SU-DHL-6 (cell line): ENCODE results near the gene ANGPTL3.

Source experiments
- EZH2phosphoT487 ChIP-seq: fragments of 200-600 bp; sonication (generic), shearing (Covaris generic); conservative IDR thresholded peaks from 2 replicates; pipeline ENCODE4 v1.6.1; 2018; ENCODE audit warnings: mild to moderate bottlenecking, antibody characterized with exemption, low read length, moderate library complexity, mixed read lengths
- TF ChIP-seq, protein P1 (sequence below): fragments of 200-600 bp; sonication (generic); IDR thresholded peaks from one replicate; pipeline ENCODE4 v1.5.1; 2017; ENCODE audit warnings: antibody characterized with exemption, mild to moderate bottlenecking, low read length, moderate library complexity; ENCODE audit not compliant: insufficient read depth, poor library complexity, severe bottlenecking

DNA sequence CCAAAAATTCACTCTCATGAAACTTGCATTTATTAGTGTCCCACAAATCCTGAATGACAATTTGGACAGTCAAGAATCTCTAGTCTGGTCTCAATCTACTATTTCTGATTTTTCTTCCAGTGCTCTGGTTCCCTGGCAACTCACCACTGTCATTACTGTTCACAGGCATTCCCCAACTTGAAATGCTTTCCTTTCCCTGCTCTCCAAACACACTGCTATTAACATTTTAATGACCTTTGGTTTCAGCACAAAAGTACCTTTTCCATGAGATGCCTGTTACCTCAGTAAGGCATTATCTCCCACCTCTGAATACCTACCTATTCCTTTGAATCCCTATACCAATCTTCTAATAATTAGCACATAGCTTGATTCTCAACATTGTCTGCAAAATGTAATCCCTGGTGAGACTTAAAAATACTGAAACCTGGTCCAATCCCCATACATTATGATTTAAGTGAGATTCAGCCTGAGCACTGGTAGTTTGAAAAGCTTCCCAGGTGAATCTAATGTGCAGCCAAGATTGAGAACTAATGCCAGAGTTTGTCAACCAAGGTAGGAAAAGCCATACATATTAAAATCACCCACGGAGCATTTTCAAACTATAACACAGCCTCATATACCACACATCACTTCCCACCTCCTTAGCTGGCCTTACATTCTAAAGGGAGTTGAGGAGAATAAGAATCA is 11.7 kb upstream of the ANGPTL3 start:
- TF ChIP-seq, protein P1, sequence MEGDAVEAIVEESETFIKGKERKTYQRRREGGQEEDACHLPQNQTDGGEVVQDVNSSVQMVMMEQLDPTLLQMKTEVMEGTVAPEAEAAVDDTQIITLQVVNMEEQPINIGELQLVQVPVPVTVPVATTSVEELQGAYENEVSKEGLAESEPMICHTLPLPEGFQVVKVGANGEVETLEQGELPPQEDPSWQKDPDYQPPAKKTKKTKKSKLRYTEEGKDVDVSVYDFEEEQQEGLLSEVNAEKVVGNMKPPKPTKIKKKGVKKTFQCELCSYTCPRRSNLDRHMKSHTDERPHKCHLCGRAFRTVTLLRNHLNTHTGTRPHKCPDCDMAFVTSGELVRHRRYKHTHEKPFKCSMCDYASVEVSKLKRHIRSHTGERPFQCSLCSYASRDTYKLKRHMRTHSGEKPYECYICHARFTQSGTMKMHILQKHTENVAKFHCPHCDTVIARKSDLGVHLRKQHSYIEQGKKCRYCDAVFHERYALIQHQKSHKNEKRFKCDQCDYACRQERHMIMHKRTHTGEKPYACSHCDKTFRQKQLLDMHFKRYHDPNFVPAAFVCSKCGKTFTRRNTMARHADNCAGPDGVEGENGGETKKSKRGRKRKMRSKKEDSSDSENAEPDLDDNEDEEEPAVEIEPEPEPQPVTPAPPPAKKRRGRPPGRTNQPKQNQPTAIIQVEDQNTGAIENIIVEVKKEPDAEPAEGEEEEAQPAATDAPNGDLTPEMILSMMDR, result no peak
- no peak for TF ChIP-seq EZH2phosphoT487
